ENCODE measurements around the gene EFNB2. TPM values are rescaled to one million over a fixed set of nuclear protein-coding genes. Genes with fewer than 3 reads are reported as not detected.

EFNB2 gene, protein sequence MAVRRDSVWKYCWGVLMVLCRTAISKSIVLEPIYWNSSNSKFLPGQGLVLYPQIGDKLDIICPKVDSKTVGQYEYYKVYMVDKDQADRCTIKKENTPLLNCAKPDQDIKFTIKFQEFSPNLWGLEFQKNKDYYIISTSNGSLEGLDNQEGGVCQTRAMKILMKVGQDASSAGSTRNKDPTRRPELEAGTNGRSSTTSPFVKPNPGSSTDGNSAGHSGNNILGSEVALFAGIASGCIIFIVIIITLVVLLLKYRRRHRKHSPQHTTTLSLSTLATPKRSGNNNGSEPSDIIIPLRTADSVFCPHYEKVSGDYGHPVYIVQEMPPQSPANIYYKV
- 0.64 and 1.2 TPM in 2 replicates for total RNA-seq

GRCh38 chr13:106535552-106536243 lies at the start of gene EFNB2:
Gene EFNB2, minus strand, starts transcription at chr13:106535662. Its CDS starts 698 bp downstream, at chr13:106534964.

GRCh38 chr13:106567474-106568298 lies 32.2 kb upstream of the EFNB2 start, which contains the start of gene ARGLU1:
Gene ARGLU1, minus strand, starts transcription at chr13:106568137. Its CDS starts 218 bp downstream, at chr13:106567919.

Other genes with a start within 250 kb of the EFNB2 start
- 17.9 and 20.4 TPM in 2 replicates for gene ARGLU1, start 32.5 kb upstream of the EFNB2 start, total RNA-seq